ENCODE measurements around the gene MYLK4. TPM values are rescaled to one million over a fixed set of nuclear protein-coding genes. Genes with fewer than 3 reads are reported as not detected.

The MYLK4 gene
- total and polyA plus RNA-seq, 9 donors, result 0.24 to 0.83 (median 0.50) TPM

DNA sequence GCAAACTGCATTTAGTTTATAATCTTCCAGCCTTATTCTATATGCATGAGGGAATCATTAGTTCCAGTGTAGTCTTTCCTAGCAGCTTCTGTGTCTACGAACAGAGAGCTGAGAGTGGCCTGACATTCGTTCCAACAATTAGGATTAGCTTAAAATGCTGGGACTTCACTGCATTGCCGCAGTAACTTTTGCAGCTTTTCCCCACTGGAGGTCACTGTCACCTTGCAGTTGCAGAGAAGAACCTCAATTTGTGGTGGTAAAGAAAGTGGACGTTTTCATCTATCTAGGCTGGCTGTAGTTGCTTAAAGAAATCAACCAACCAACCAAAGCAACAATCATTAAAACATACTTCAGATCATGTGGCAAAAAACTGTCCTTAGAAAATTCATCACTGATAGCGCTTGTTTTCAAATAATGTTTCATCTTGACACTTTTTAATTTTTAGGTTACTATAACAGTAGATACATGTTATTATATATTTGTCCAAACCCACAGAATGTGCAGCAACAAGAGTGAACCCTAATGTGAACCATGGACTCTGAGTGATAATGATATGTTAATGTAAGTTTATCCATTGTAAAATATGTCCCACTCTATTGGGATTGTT lies 12.2 kb downstream of the MYLK4 start:
- peak in 2 of 5 donors; percentile 30 to 38 for DNase-seq
- Histone ChIP-seq H3K4me1 (ENCODE audit: insufficient read depth) (no peaks in the 10 kb centered on the region), H3K36me3 (no peaks in the 10 kb centered on the region), H3K27ac (no peak overlapping the region), H3K27me3 (no peaks in the 10 kb centered on the region), H3K9me3 (no peaks in the 10 kb centered on the region), H3K4me3 (no peak overlapping the region)
- WGBS, 3 donors, result 29 to 33% (median 29%) methylated on average over 5 of the region's 5 CpGs
- TF ChIP-seq, protein P1, sequence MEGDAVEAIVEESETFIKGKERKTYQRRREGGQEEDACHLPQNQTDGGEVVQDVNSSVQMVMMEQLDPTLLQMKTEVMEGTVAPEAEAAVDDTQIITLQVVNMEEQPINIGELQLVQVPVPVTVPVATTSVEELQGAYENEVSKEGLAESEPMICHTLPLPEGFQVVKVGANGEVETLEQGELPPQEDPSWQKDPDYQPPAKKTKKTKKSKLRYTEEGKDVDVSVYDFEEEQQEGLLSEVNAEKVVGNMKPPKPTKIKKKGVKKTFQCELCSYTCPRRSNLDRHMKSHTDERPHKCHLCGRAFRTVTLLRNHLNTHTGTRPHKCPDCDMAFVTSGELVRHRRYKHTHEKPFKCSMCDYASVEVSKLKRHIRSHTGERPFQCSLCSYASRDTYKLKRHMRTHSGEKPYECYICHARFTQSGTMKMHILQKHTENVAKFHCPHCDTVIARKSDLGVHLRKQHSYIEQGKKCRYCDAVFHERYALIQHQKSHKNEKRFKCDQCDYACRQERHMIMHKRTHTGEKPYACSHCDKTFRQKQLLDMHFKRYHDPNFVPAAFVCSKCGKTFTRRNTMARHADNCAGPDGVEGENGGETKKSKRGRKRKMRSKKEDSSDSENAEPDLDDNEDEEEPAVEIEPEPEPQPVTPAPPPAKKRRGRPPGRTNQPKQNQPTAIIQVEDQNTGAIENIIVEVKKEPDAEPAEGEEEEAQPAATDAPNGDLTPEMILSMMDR (IDR thresholded peaks at IDR 0.05), result peak in 2 of 3 donors; percentile 9 to 38
- TF ChIP-seq EP300 (IDR thresholded peaks at IDR 0.05), result no peak
- intact Hi-C loops (cut with DNase I), result no loop called here

DNA sequence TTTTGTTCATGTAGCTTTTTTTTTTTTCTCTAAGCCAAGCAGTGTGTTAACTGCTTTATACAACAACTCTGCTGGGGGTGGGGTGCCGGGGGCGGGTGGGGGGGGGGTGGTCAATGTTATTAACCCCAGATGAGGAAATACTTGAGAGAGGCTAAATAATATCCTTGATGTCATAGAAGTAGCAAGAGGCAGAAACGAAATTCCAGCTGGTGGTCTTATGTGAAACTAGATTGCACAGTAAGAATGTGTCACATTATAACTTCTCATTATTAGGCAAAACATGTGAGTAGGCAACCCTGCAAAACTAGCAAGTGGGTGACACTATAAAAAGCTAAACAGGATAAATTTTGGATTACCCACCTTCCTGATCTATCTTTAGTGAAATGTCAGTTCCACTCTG lies 12.8 kb downstream of the MYLK4 start:
- intact Hi-C loops (cut with DNase I), result no loop called here
- WGBS, 3 donors, result 47 to 64% (median 52%) methylated on average over 3 of the region's 3 CpGs
- H3K27ac ChIP-seq, result no peak overlapping the region
- H3K27me3 ChIP-seq, result no peaks in the 10 kb centered on the region
- no peaks in the 10 kb centered on the region for H3K4me1 ChIP-seq (ENCODE audit: insufficient read depth)
- no peak overlapping the region for H3K4me3 ChIP-seq
- H3K9me3 ChIP-seq, result no peaks in the 10 kb centered on the region
- no peak for DNase-seq
- no peaks in the 10 kb centered on the region for H3K36me3 ChIP-seq
- TF ChIP-seq POLR2A (IDR thresholded peaks at IDR 0.05) (no peak), EP300 (IDR thresholded peaks at IDR 0.05) (no peak)
- TF ChIP-seq, protein P1 (IDR thresholded peaks at IDR 0.05), result no peak

DNA sequence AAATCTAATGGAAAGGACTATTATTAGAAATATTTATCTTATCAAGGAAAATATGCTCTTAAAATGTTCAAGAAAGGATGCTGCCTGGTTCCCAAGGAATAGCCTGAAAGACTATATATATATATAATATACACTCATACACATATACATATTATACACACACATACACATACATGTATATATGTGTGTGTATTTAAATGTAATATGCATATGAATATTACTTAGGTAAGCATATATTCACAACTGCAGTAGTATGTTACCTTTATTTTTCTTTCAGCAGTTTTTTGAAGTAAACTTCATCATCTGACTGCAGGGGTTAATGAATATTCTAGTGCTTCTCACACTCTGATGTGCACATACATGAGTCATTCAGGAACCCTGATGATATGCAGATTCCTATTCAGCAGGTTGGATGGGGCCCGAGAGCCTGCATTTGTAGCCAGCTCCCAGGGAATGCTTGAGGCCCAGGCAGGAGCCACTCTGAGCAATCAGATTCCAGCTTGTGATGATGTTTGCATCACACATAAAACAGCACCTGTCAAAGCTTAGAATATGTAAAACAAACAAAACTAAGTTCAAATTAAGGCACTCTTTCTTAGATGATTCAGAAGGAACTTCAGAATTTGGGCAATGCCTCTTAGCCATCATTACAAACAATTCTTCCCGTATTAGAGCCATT lies 16.1 kb downstream of the MYLK4 start:
- intact Hi-C loops (cut with DNase I), result no loop called here
- TF ChIP-seq, protein P1 (IDR thresholded peaks at IDR 0.05), result no peak
- TF ChIP-seq EP300 (IDR thresholded peaks at IDR 0.05) (no peak), POLR2A (IDR thresholded peaks at IDR 0.05) (no peak)

DNA sequence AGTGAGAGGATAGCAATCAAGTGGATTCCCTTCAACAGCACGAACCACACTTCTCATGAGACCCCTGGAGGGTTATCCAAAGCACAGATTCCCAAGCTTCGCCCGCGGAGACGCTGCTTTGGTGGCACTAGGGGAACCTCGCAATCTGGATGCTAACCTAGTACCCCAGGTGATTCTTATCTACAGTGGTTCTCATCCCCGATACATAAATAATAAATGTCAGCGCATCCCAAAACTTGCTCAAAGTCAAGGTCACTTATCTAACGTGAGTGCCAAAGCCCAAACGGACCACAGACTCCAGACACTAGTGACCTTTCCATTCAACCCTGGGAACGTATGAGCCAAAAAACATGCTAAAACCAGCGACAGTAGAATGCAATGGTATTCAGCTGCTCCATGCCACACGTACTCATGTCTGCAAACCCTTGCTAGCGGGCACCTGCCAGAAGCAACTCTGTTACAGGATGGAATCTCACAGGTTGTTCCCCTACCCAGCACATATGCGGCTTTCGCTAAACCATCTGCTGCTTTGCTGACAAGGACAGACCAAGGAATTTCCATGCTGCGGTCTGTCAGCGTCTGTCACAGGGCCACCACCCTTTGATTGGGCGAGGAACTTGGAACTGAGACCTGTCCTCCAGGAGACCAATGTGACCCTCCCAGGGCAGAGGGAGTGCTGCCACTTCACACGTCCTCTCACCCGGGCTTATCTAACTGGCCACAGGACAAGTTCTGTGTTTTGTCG lies 16.8 kb downstream of the MYLK4 start:
- no peak for DNase-seq
- TF ChIP-seq, protein P1 (IDR thresholded peaks at IDR 0.05), result no peak
- TF ChIP-seq EP300 (IDR thresholded peaks at IDR 0.05) (no peak), POLR2A (IDR thresholded peaks at IDR 0.05) (no peak)
- H3K4me3 ChIP-seq, result no peak overlapping the region
- no peaks in the 10 kb centered on the region for H3K27me3 ChIP-seq
- no peaks in the 10 kb centered on the region for H3K9me3 ChIP-seq
- peaks cover 5% of the 10 kb centered on the region for H3K4me1 ChIP-seq (ENCODE audit: insufficient read depth)
- H3K27ac ChIP-seq, result no peak overlapping the region
- WGBS, 3 donors, result 80 to 87% (median 81%) methylated on average over 22 of the region's 22 CpGs
- intact Hi-C loops (cut with DNase I), result no loop called here
- H3K36me3 ChIP-seq, result no peaks in the 10 kb centered on the region

More for the DNA sequence above, 16.1 kb downstream of the MYLK4 start:
- Histone ChIP-seq H3K4me3 (no peak overlapping the region), H3K36me3 (no peaks in the 10 kb centered on the region), H3K9me3 (no peaks in the 10 kb centered on the region), H3K4me1 (ENCODE audit: insufficient read depth) (peaks cover 5% of the 10 kb centered on the region), H3K27ac (no peak overlapping the region), H3K27me3 (no peaks in the 10 kb centered on the region)
- DNase-seq, result no peak
- WGBS, 3 donors, result 81 to 90% (median 83%) methylated on average over 2 of the region's 2 CpGs
